Karpas-422 (cell line): ENCODE results near the gene SLC6A3. TPM values are rescaled to one million over a fixed set of nuclear protein-coding genes. Genes with fewer than 3 reads are reported as not detected.
A peak's percentile ranks its signal among the peaks of the same experiment; 100 is the strongest.

Experiments used
- DNase-seq: peaks from one replicate; pipeline ENCODE4 v3.0.0-alpha.2; 2015
- H2AFZ ChIP-seq: fragments of 200-600 bp; sonication (generic); 2 replicates; pipeline ENCODE4 v1.6.1; 2014; ENCODE audit warnings: antibody characterized with exemption, low read length, mixed read lengths
- H3K27ac ChIP-seq: fragments of 200-600 bp; sonication (generic); 2 replicates; pipeline ENCODE4 v1.5.1; 2014; ENCODE audit warnings: mild to moderate bottlenecking, low read length, moderate library complexity
- H3K27me3 ChIP-seq: fragments of 200-600 bp; sonication (generic); 2 replicates; pipeline ENCODE4 v1.6.1; 2014; ENCODE audit warnings: low read length, mixed read lengths
- H3K36me3 ChIP-seq: fragments of 200-600 bp; sonication (generic); 2 replicates; pipeline ENCODE4 v1.6.1; 2014; ENCODE audit warnings: low read length, mixed read lengths; ENCODE audit not compliant: insufficient read depth
- H3K4me1 ChIP-seq: fragments of 200-600 bp; sonication (generic); 2 replicates; pipeline ENCODE4 v1.6.1; 2014; ENCODE audit warnings: mild to moderate bottlenecking, low read length, mixed read lengths
- H3K4me2 ChIP-seq: fragments of 200-600 bp; sonication (generic); 2 replicates; pipeline ENCODE4 v1.6.1; 2014; ENCODE audit warnings: low read length, low read depth, mild to moderate bottlenecking; ENCODE audit not compliant: poor library complexity, severe bottlenecking
- H3K4me3 ChIP-seq: fragments of 200-600 bp; sonication (generic); 2 replicates; pipeline ENCODE4 v1.5.1; 2014; ENCODE audit warnings: mild to moderate bottlenecking, antibody characterized with exemption, low read length, mixed read lengths
- H3K79me2 ChIP-seq: fragments of 200-600 bp; sonication (generic); 2 replicates; pipeline ENCODE4 v1.6.1; 2014; ENCODE audit warnings: mild to moderate bottlenecking, low read length, mixed read lengths
- H3K9ac ChIP-seq: fragments of 200-600 bp; sonication (generic); 2 replicates; pipeline ENCODE4 v1.6.0; 2014; ENCODE audit warnings: low read length
- H3K9me2 ChIP-seq: fragments of 200-600 bp; sonication (generic), shearing (Covaris generic); replicated peaks from 2 replicates; pipeline ENCODE4 v1.6.0; 2014; ENCODE audit warnings: mild to moderate bottlenecking, low read length, moderate library complexity; ENCODE audit not compliant: insufficient read depth
- H3K9me3 ChIP-seq: fragments of 300-700, 200-600 bp; sonication (generic); 2 replicates; pipeline ENCODE4 v1.6.1; 2014; ENCODE audit warnings: low read length, mixed read lengths
- H4K20me1 ChIP-seq: fragments of 200-600 bp; sonication (generic); 2 replicates; pipeline ENCODE4 v1.6.1; 2014; ENCODE audit warnings: mild to moderate bottlenecking, antibody characterized with exemption, low read length, low read depth; ENCODE audit not compliant: insufficient read depth
- total RNA-seq: library from RNA; depleted of rRNA; stranded (reverse); fragments of >200 nt; shearing (Covaris generic); gene quantifications from 2 replicates; pipeline ENCODE4 v1.2.3, GENCODE V29; 2014; ENCODE audit warnings: low replicate concordance

SLC6A3 gene
- total RNA-seq, 1 experiment from 2014 or later: not detected

GRCh38 chr5:1347571-1347970, 97.7 kb downstream of the SLC6A3 start:
- Histone ChIP-seq H3K79me2 (peaks cover 21% of the 10 kb centered on the region), H3K9ac (no peak overlapping the region), H3K9me3 (no peaks in the 10 kb centered on the region), H3K4me2 (no peak overlapping the region), H3K27me3 (no peaks in the 10 kb centered on the region), H3K9me2 (no peaks in the 10 kb centered on the region), H3K27ac (no peak overlapping the region), H3K4me3 (no peak overlapping the region), H2AFZ (no peak overlapping the region), H3K36me3 (0 out of 2 replicates have a peak, but pooled peaks cover 3% of the 10 kb centered on the region), H3K4me1 (peaks cover 24% of the 10 kb centered on the region), H4K20me1 (no peaks in the 10 kb centered on the region; the same call in 1 of the 2 replicates)
- DNase-seq: no peak

GRCh38 chr5:1346627-1347440, 98.4 kb downstream of the SLC6A3 start:
- H3K36me3 ChIP-seq: peaks cover 9% of the 10 kb centered on the region; the same call in 1 of the 2 replicates
- H3K27me3 ChIP-seq: no peaks in the 10 kb centered on the region
- H3K9ac ChIP-seq: 0 out of 2 replicates have a peak overlapping the region, but pooled peaks have one; percentile 90
- H3K4me3 ChIP-seq: no peak overlapping the region
- H3K9me2 ChIP-seq: no peaks in the 10 kb centered on the region
- H2AFZ ChIP-seq: no peak overlapping the region
- no peaks in the 10 kb centered on the region; the same call in 1 of the 2 replicates for H4K20me1 ChIP-seq
- H3K4me1 ChIP-seq: peaks cover 31% of the 10 kb centered on the region
- H3K9me3 ChIP-seq: no peaks in the 10 kb centered on the region
- DNase-seq: no peak
- H3K27ac ChIP-seq: no peak overlapping the region
- H3K4me2 ChIP-seq: no peak overlapping the region
- peaks cover 28% of the 10 kb centered on the region for H3K79me2 ChIP-seq

GRCh38 chr5:1345876-1346626, 99.2 kb downstream of the SLC6A3 start:
- H2AFZ ChIP-seq: no peak overlapping the region
- no peaks in the 10 kb centered on the region for H3K9me2 ChIP-seq
- H3K9me3 ChIP-seq: no peaks in the 10 kb centered on the region
- no peak overlapping the region for H3K27ac ChIP-seq
- H3K4me3 ChIP-seq: peak overlapping the region; percentile 95
- H4K20me1 ChIP-seq: no peaks in the 10 kb centered on the region; the same call in 1 of the 2 replicates
- peak overlapping the region; percentile 90 for H3K9ac ChIP-seq
- no peaks in the 10 kb centered on the region for H3K27me3 ChIP-seq
- H3K79me2 ChIP-seq: peaks cover 35% of the 10 kb centered on the region
- DNase-seq: no peak
- H3K36me3 ChIP-seq: peaks cover 17% of the 10 kb centered on the region; the same call in 1 of the 2 replicates
- peaks cover 39% of the 10 kb centered on the region for H3K4me1 ChIP-seq
- H3K4me2 ChIP-seq: peak overlapping the region; percentile 71

GRCh38 chr5:1344975-1345838, 100.0 kb downstream of the SLC6A3 start, which contains the start of gene CLPTM1L:
CLPTM1L (minus strand) TSS chr5:1345099; CDS start chr5:1344841, 258 bp downstream.
- Histone ChIP-seq H2AFZ (peak within 1 kb of the TSS; percentile 75; the same call in 1 of the 2 replicates), H3K27ac (0 out of 2 replicates have a peak within 1 kb of the TSS, but pooled peaks have one; percentile 5), H4K20me1 (peaks cover 4% of the 10 kb centered on the region; the same call in 1 of the 2 replicates), H3K36me3 (peaks cover 22% of the 10 kb centered on the region), H3K9me3 (no peaks in the 10 kb centered on the region), H3K79me2 (peaks cover 40% of the 10 kb centered on the region), H3K9me2 (no peaks in the 10 kb centered on the region), H3K9ac (peak within 1 kb of the TSS; percentile 90), H3K4me3 (peak within 1 kb of the TSS; percentile 95), H3K4me2 (peak within 1 kb of the TSS; percentile 96), H3K27me3 (no peaks in the 10 kb centered on the region), H3K4me1 (peaks cover 39% of the 10 kb centered on the region)
- DNase-seq: peak; percentile 96

GRCh38 chr5:1343931-1344901, 101.0 kb downstream of the SLC6A3 start:
- Histone ChIP-seq H3K4me3 (peak overlapping the region; percentile 76), H3K4me2 (peak overlapping the region; percentile 96), H3K4me1 (peaks cover 39% of the 10 kb centered on the region), H3K36me3 (peaks cover 25% of the 10 kb centered on the region), H3K27ac (0 out of 2 replicates have a peak overlapping the region, but pooled peaks have one; percentile 5), H3K27me3 (no peaks in the 10 kb centered on the region), H3K9me2 (no peaks in the 10 kb centered on the region), H4K20me1 (peaks cover 7% of the 10 kb centered on the region; the same call in 1 of the 2 replicates), H3K9me3 (no peaks in the 10 kb centered on the region), H3K79me2 (peaks cover 42% of the 10 kb centered on the region), H3K9ac (peak overlapping the region; percentile 80), H2AFZ (no peak overlapping the region)
- no peak for DNase-seq

- no peaks in the 10 kb centered on the region for H3K9me3 ChIP-seq
- peak overlapping the region; percentile 80 for H3K9ac ChIP-seq
- H3K9me2 ChIP-seq: no peaks in the 10 kb centered on the region
- H2AFZ ChIP-seq: no peak overlapping the region
- no peak for DNase-seq
- peak overlapping the region; percentile 96 for H3K4me2 ChIP-seq
- H4K20me1 ChIP-seq: 0 out of 2 replicates have a peak, but pooled peaks cover 7% of the 10 kb centered on the region
- no peaks in the 10 kb centered on the region for H3K27me3 ChIP-seq
- H3K4me1 ChIP-seq: peaks cover 39% of the 10 kb centered on the region
- H3K4me3 ChIP-seq: peak overlapping the region; percentile 76
- H3K36me3 ChIP-seq: peaks cover 25% of the 10 kb centered on the region
- 0 out of 2 replicates have a peak overlapping the region, but pooled peaks have one; percentile 5 for H3K27ac ChIP-seq
- H3K79me2 ChIP-seq: peaks cover 42% of the 10 kb centered on the region
Measured at GRCh38 chr5:1343315-1343751, 101.9 kb downstream of the SLC6A3 start.
